HG02943 (cell line): ENCODE results near the gene OCRL.

ENCODE experiments used
- ATAC-seq: cut with Tn5 transposase; IDR thresholded peaks from one replicate; pipeline ENCODE4 v1.9.1; 2021; ENCODE audit warnings: mild to moderate bottlenecking, low read depth, moderate library complexity; ENCODE audit not compliant: unreplicated experiment

Gene OCRL

DNA sequence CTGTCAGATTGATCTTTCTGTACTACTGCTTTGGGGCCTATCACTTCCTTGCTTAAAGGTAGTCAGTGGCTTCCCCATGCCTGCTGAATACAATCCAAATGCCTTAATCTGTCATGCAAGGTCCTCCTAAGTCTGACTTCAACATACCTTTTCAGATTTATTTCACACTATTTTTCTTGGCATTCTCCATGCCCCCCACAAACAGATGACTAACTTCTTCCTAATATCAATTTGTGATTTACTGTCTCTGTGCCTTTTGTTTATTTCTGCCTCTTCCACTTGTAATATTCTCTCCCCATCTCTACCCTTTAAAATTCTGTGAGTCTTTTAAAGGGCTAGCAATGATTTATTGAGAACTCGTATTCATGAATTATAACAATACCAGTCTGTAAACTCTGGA lies 41.8 kb downstream of the OCRL start:
- ATAC-seq = no peak

DNA sequence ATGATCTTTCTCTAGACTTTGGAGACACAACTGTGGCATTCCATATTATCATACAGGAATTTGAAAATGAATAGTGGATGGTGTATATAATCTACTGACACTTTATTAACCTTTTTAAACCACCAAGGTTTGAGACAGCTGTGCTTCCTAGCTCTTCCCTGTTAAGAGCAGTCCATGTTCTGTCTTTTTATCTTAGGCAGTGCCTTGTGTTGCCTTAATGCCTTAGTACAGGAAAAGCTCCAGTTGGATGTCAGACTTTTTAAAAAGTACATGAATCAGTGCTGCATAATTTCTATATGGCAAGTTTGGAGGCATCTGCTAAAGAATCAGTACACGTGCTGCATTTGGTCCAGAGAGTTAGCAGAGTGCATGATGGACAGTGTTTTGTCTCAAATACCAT lies 45.1 kb downstream of the OCRL start:
- no peak for ATAC-seq

DNA sequence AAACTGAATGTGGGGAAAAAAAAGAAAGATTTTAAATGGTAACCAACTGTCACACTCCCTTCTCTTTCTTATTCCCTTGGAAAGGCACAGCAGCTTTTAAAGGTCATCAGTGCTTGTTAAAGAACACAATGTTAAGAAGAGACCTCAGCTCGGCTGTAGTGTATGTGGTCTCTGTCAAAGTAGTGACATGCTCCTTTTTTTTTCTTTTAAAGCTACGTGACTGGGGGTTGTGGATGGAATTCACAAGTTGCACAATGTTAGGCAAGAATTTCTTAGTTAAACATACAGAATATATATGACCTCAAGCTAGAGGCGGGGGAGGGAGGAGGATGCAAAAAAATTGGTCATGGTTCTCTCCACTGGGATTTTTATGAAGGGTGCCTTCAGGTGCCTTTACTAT lies 45.6 kb downstream of the OCRL start:
- ATAC-seq = no peak

DNA sequence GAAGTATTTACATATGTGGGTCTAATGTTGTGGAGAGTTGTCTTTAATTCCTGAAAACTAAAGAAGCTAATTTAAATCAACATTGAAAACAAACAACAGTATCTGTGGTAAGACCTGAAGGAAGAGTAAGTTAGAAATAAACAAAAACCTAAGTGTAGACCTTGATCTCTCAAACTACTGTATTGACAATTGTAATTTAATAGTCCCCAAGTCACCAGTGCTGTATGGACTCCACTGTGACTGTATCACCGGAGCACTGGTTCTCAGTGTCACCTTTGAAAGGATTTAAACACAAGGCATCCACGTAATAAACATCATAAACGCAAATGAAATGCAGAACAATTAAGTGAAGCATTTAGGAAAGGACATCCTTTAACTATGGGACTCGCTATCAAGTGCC lies 46.4 kb downstream of the OCRL start:
- no peak for ATAC-seq

DNA sequence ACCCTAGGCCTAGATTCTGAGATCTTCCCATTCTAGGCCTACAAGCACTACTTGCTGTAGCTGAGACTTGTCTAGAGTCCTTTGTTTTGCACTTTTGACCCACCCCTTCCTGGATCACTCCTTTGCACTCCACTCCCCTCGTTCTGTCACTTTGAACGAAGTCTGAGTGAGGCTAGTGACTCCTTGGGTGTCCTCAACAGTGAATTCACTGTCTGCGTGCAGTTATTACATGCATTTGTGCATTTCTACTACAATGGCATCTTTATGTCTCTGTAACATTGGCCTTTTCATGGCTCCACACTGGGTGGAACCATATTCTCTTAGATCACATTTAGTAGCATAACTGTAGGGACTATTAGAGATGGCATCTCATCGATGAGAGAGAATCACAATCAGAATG lies 50.5 kb downstream of the OCRL start:
- no peak for ATAC-seq

DNA sequence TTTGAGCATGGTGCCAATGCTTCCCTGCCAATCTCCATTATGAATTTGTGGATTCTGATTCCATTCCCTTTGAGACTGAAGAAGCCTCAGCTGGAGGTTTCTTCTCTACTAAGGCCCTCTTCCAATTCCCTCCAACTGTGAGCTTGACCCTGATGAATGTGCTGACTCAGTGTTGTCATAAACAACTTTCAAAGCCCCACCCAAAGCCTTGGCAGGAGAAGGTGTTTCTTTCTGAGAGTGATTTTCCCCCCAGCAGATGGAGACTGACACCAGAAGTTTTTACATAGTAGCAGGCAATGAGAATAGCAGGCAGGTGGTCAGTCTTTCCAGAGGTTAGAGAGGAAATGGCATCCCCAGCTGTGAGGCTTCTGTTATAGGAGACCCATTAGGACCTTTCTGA lies 53.1 kb downstream of the OCRL start:
- no peak for ATAC-seq

DNA sequence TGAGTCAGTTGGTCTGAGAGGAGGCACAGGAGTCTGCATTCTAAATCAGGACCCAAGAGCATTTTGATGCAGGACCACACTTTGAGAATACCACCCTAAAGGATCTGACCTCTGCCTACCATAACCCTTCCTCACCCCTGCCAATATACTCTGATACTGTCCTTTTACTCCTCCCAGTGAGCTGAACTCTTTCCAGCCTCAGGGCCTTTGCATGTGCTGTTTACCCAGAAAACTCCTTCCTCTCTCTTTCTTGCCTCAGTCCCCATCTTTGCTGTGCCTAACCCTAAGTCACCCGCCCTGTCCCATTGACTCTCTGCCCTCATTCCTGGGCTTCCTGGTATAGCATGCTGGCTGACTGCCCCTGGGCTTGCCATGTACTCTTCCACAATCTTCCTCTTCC lies 54.7 kb downstream of the OCRL start:
- no peak for ATAC-seq

DNA sequence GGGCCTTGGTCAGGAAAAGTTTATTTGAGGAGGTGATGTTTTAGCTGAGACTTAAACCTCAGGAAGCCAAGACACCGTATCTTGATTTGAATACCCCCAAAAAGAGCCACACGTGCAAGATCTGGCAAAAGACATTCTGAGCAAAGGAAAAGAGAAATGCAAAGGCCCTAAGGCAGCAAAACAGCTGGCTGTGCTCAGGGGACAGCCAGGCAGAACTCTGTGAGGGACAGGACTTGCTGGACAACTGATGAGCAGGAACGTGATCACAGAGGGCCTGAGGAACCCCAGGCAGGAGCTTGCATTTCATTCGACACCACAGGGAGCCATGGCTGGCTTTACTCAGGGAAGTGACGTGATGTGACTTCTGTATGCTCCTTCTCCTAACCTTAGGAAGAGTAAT lies 56.0 kb downstream of the OCRL start:
- no peak for ATAC-seq

DNA sequence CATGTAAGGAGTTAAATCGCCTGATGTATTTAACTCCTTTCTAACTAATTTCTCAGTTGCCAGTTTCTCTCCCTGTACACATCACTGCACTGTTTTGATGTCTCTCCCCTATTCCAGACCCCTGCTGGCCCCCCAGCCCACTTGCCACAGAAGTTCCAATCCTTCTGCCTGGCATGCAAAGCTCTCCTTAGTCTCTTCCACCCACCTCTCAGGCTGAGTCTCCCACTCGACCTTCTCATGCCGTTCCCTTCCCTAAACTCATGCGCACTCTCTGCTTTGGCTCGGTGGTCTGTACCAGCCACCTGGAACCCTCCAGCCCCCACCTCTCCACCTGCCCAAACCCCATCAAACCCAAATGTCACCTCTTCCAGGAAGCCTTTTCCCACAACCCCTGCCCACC lies 57.8 kb downstream of the OCRL start:
- ATAC-seq = no peak

DNA sequence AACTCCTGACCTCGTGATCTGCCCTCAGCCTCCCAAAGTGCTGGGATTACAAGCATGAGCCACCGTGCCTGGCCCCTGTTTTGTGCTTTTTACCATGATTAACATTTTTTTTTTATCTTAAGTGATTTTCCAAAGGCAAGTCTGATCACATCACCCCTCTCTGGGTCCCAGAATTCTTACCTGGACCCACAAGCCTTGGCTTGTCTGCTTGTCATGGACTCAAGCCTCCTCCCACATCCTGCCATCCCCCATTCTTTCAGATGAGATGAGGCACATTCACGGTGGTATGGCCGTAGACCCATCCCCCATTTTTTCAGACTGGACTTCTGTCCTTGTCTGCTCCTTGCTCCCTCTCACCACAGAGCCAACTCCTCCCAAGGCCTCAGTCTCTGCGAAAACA lies 59.4 kb downstream of the OCRL start:
- no peak for ATAC-seq

DNA sequence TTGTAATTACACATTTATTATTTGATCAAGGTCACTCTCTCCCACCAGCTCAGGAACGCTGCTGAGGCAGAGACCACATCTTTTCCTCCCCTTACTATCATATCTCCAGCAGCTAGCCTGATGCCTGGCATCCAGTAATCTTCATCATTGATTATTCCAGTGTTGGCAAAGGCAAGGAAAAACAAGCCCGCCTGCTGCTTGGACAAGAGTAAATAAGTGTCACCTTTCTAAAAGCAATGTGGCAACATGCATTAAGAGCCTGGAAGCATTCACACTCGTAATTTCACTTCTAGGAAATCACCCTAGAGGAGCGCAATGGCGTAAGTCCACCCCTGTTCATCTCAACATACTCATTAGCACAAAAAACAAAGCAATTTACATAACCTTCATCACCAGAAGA lies 59.9 kb downstream of the OCRL start:
- no peak for ATAC-seq

DNA sequence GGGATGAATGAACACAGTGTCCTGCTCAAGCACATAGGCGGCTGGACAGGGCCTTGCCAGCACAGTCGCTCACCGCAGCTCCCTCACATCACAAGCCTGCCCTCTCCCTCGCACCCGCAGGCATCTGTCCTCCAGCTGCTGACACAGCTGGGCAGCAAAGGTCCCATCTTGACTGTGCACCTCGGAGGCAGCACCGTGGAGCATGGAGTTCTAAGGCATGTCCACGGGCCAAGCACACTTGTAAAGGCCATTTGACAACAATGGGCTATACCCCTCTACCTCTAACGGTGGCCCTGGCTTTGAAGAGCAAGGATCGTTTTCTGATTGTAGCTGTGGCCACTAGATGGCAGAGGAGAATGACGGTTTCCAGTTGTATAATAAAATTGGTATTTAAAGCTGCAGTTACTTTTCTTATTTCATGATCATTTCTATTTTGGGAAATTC lies 60.9 kb downstream of the OCRL start:
- ATAC-seq = no peak

DNA sequence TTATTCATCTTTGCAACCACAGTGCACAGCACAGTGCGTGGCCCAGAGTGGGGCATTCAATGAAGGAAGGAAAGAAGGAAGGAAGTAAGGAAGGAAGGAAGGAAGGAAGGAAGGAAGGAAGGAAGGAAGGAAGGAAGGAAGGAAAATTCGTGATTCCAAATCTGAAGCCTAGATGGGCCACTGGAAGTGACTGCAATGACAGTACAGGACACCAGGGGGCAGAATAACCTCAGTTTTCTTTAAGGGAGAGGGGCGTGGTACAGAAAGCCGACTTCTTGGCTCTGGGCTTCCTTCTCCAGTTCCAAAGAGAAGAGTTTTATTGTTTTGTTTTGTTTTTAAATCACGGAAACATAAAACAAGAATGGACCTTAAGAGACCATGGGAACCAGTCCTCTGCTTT lies 66.9 kb downstream of the OCRL start:
- no peak for ATAC-seq

DNA sequence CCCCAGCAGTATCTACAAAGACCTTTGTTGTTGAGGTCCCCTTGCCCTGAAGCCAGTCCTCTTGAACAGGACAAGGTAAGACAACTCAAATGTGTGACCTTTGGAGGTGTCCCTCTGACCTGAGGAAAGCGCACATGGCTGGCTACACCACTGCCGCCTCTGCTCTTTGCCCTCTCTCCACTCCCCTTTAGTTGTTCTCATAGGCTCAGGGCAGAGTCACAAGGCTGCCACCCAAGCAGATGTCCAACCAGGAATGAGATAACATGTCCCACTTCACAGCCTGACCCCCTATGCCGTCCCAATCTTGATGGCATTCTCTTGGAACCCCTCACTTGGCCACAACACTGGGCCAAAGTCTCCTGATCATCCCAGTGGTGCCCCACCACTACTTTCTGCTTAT lies 68.4 kb downstream of the OCRL start:
- no peak for ATAC-seq

DNA sequence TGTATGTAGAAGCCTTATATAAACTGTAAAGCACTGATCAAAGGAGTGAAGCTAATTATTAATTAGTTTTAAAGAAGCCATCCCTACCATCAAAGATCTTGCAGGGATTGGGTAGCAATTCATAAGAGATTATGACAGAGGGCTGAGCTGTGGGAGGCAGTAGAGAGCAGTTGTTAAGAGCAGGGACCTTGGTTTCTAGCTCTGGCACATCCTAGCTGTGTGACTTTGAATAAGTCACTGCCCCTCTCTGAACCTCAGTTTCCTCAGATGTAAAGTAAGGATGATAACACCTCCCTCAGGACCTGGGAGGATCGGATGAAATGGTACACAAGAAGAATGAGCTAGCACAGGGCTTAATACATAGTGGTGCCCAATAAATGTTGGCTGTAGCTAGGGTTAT lies 69.3 kb downstream of the OCRL start:
- ATAC-seq = no peak

DNA sequence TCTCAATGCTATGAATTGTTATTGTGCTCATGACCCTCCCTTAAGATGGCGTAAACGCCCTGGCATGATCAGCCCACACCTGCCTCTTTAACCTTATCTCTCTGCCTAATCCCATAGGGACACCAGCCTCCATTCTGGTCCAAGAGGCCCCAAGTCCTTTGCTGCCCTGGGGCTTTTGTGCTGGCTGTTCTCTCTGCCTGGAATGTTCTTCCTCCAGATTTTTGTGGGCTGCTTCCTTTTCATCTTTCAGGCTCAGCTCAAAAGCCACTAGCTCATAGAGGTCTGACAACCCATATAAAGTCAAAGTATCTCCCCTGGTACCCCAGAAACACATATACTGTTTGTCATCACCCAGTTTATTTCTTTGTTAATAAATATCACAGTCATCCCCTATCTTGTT lies 72.3 kb downstream of the OCRL start:
- ATAC-seq = no peak

DNA sequence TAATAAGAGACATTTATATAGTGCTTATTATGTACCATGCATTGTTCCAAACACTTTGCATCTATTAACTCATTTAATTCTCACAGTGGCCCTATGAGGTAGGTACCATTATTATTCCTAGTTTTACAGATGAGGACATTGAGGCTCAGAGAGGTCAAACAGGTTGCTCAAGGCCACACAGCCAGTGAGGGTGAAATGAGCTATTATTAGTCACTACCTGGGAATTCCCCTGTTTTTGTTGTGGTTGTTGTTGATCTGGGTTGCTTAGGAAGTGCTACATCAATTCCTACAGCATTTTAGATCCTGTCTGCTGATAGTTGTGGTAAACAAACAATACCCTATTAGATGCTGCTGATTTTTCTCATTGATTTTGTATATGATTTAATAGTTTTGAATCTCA lies 73.5 kb downstream of the OCRL start:
- no peak for ATAC-seq

DNA sequence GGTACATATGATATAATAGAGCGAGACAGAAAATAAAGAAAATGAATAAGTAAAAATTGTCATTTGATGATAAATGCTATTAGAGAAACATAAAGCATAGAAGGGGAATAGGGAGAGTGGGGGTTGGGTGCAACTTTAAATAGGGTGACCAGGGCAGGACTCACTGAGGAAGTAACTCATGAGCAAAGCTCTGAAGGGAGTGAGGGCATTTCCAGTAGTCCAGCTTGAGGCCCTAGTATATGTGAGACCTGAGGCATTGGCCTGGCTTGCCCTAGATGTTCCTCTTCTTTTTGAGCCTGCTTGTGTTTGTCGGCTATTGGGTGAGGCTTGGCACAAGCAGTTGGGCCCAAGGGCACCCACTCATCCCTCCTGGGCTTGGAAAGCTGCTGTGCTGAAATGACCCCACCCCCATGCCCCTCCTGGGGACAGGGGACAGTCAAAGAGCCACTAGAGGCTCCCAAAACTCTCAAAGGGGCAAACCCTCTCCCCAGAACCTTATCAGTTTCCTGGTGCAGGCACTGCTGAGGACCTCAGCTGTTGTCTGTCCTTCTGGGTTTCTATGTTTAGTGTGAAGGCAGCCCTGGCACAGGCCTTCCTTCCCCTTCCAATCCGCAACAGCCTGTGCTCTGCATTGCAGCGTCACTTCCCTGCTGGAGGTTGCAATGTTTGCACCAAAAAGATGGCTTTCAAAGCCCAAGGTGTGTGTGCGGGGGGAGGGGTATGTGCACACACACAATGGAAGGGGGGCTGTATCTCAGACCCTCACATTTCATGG lies 74.6 kb downstream of the OCRL start:
- no peak for ATAC-seq

DNA sequence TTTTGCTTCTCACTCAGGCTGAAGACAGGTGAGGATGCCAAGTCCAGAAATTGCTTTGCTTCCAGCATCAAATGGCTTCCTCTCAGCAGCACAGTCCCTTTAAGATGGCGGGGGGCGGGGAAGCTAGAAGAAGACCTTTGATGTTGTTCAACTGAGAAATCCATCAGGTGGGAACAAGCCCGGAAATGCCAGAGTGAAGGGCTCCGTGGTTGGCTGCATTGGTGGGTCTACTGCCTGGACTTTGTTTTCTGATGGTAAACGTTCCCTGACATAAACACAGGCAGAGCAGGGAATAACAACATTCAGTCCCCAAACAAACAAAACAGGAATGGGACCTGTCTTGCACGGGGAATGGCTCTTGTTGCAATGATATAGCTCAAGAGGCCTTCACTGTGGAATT lies 77.4 kb downstream of the OCRL start:
- ATAC-seq = no peak

DNA sequence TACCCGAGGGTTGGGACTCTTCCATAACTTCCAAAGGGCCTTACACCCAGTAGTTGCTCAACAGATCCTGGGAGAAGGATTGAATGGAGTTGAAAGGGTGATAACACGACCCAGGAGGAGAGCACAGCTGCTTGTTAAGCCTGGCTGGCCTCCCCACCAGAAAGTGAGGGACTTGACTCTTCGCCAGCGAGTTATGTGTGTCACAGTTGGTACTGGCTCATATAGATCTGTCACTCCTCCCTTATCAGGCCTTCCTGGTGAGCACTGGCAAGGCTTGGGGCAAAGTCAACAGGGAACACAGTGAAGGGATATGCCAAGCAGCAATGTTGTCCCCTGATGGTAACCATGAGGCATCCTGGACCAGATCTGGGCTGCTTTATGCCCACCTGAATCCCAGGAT lies 78.9 kb downstream of the OCRL start:
- ATAC-seq = no peak

DNA sequence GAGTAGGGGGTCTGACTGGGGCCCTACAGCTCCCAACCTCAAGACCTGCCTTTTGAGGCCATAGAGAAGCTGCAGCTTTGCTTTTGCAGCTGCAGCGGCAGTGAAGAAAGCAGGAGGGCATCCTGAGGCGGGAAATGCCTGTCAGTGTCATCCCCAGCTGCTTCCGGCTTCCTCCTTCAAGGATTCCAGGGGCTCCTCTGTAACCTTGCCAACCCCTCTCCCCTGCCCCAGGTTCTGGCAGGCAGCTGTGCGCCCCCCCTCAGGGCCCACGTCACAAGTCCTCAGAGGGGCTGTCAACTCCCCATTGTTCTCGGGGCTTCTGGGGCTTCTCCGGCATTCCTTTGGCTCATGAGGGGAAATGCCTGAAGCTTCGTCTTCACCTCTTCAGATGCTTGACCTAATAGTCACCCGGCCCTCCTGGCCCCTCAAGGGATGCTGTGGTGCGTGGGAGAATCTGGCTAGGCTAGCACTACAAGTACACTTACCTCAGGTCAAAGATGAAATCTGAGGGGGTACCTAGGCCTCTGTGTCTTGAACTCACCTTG lies 82.8 kb downstream of the OCRL start:
- no peak for ATAC-seq

DNA sequence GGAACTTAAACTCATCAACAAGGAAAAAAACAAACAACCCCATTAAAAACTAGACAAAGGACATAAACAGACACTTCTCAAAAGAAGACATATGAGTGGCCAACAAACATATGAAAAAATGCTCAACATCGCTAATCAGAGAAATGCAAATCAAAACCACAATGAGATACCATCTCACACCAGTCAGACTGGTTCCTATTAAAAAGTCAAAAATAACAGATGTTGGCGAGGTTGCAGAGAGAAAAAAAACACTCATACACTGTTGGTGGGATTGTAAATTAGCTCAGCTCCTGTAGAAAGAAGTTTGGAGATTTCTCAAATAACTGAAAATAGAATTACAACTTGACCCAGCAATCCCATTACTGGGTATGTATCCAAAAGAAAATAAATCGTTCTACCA lies 86.0 kb downstream of the OCRL start:
- ATAC-seq = no peak

DNA sequence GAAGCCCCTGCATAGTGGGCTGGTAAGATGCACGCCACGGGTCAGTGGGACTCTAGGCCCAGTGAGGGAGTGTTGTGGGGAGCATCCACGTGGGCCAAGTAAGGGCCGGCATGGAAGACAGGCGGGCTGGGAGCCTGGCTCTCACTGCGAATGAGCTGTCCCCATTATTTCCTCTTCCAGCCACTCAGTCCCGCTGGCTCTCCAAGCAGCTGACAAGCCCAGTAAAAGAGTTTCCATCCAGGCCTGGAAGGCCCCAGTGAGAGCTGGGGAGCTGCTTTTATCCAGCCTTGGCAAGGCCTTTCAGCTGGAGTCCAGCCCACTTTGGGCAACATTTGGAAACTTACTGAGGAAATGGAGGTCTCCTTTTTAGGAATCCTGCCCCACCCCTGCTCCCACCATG lies 89.8 kb downstream of the OCRL start:
- no peak for ATAC-seq
